NCI-H146 treated with DMSO at 0.1 percent for 48 hours (cell line): ENCODE results near the gene FZD10.
A peak's percentile ranks its signal among the peaks of the same experiment; 100 is the strongest.

Experiments
- DNase-seq: peaks from one replicate; lab custom pipeline; 2025; ENCODE audit not compliant: unreplicated experiment; lab: John Stamatoyannopoulos, UW

Gene FZD10

DNA sequence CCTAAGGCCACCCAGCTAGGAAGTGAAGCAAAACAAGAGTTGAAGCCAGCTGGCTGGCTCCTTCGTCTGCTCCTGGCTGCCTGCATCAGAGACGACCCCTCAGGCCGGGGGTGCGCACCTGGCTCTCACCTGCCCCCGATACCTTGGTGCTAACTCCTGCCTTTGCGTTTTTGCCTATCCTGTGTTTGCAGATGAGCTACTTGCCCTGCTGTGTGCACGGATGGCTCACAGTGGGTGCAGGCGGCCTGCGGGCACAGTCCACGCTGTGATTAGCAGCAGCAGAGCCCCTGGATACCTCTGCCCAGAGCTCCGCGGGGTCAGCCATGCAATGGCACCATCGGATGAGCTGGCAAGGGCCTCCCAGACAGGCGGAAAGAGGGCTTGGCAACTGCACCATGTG lies 31.2 kb upstream of the FZD10 start:
- no peak for DNase-seq

DNA sequence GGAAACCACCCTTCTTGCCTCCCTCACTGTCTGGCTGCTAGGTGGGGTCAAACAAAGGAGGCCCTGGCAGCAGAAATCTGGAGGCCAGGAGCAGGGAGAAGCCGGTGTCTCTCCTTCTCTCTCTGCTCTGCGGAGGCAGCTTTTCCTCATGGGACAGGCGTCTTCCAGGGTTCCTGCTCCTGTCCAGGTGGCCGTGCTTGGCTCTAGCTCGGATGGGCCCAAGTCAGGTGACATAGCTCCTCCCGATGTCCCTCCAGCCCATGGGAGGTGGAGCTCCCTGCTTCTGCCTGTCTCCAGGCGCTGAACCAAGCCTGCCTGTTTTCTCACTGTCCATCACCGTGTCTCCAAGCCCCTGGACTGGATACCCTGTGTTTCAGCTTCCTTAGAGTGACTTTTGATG lies 30.5 kb upstream of the FZD10 start:
- DNase-seq, result no peak

DNA sequence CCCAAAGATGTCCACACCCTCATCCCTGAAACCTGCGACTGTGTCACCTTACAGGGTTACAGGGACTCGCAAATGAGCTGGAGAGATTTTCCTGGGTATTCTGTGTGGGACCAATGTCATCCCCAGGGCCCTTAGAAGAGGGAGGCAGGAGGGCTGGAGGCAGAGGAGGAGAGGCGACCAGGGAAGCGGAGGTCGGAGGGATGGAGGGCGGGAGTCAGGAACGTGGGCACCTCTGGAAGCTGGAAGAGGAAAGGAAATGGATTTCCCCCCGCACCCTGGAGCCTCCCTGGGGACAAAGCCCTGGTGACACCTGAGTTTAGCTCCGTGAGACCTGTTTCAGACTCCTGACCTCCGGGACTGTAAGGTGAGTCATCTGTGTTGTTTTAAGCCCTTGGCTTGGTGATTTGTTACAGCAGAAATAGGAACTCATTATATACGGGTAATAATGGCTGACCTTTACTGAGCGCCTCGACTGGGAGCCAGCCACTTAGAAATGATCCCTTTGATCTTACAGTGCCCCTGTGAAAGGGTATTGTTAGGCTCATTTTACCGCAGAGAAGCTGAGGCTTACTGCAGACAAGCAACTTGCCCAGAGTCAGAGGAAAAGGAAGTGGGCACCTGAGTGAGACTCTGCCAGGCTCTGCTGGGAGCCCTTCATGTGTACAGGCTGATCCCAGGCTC lies 29.3 kb upstream of the FZD10 start:
- DNase-seq, result peak; percentile 32

DNA sequence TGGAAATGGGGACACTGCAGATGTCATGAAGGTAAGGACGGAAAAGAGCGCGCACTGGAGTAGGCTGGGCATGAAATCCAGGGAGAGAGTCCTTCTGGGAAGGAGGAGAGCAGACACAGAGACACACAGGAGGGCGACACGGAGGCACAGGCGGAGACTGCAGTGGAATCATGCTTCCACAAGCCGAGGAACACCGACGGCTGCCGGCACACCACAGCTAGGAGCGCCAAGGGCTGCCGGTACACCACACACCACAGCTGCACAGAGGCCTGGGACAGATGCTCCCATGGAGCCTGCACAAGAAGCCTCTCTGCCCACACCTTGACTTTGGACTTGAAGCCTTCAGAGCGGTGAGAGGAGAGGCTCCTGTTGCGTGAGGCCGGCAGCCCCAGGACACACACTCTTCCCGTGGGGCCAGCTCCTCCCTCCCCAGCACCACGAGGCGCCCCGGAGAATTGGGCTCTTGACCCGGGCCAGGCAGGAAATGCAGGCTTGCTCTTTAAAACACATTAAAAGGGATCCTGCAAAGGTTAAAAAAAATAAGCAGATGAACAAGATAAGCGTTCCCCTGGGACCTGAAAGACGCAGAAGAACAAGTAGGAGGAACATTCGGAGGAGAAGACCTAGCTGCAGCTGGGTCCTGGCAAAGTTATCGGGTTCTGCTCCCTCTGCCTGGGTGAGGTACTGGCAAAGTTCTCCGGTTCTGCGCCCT lies 28.3 kb upstream of the FZD10 start:
- no peak for DNase-seq

DNA sequence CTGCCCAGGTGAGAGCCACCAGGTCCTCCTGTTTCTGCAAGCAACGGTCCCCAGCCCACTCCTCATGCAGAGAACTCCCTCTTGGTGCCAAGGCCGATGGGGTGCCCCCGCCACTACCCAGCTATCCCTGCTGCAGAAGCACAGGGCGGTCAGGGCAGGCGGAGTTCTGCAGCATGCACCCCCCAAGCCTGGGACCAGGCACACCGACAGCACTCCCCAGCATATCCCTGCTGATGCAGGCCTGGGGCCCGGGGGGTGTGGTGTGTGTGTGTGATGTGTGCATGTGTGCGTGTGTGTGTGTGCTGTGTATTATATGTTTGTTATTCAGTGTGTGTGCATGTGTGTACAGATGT lies 27.7 kb upstream of the FZD10 start:
- no peak for DNase-seq

DNA sequence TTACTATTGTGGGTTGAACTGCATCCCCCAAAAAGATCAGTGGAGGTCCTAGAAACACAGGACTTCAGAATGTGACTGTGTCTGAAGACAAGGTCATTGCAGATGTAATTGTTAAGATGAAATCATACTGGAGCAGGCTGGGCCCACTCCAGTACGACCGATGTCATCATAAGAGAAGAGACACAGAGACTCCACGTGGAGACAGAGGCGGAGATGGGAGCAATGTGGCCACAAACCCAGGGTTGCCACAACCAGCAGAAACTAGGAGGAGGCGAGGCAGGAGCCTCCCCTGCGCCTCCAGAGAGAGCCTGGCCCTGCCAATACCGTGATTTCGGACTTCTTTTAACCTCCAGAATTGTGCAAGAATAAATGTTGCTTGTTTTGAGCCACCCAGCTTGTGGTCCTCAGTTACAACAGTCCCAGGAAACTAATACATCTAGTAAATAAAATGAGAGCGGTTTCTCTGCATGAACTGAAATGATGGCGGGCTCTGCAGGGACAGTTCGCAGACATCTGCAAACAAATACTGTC lies 25.7 kb upstream of the FZD10 start:
- peak; percentile 58 for DNase-seq

DNA sequence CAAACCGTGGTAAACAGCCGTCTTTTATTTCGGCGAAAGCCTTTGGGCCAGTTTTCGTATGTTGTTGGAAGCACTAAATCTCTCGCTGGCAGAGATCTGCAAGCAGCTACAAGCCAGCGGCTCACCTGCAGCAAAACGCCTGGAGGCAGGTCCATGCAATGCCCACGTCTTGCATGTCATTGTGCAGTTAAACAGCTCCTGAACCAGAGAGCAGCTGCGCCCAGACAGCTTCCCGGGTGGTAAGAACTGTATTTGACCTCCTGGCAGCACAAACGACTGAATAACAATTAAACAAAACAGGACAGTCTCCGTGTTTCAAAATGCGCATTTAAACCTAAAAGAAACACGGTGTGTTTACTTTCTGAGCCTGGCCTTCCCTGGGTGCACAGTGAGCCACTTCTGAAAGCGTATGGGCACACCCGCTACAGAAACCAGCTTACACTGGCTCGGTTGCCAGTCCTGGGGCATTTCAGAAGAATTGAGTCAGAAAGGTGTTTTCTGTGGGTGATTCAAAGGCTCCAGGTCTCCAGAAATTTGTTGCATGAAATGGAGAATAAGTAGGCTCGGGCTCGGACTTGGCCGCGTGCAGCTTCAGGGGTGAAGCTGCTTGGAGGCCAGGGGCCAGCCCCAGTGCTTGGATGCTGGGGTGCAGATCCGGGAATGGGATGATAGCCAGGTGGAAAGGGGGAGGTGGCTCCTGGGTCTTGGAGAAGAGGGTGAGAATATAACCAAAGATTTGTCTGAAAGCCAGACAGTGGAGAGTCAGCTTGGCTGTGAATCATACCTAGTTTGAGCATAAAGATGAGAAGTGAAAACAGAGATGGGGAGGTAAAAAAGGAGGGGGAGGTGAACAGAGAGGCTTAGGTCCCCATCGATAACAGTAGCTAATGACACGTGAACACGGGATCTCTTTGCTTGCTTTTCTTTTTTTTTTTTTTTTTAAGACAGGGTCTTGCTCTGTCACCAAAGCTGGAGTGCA lies 24.9 kb upstream of the FZD10 start:
- peak; percentile 94 for DNase-seq

DNA sequence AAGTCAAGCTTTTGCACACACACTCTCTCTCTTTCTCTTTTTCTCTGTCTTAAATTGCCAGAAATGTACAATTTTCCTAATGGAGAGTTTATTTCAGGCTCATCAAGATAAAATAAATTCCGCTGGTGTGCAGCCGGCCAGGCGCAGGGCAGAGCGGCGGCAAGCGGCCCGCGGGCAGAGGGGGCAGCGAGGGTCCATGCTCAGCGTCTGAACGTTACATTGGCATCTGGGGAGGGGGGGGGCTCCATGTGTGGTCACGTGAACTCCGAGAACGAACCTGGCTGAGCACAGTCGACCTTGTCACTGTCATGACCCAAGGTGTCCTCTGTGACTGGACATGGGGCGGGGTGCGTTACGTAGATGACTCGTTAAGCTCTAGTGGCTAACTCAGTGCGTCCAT lies 23.8 kb upstream of the FZD10 start:
- no peak for DNase-seq

DNA sequence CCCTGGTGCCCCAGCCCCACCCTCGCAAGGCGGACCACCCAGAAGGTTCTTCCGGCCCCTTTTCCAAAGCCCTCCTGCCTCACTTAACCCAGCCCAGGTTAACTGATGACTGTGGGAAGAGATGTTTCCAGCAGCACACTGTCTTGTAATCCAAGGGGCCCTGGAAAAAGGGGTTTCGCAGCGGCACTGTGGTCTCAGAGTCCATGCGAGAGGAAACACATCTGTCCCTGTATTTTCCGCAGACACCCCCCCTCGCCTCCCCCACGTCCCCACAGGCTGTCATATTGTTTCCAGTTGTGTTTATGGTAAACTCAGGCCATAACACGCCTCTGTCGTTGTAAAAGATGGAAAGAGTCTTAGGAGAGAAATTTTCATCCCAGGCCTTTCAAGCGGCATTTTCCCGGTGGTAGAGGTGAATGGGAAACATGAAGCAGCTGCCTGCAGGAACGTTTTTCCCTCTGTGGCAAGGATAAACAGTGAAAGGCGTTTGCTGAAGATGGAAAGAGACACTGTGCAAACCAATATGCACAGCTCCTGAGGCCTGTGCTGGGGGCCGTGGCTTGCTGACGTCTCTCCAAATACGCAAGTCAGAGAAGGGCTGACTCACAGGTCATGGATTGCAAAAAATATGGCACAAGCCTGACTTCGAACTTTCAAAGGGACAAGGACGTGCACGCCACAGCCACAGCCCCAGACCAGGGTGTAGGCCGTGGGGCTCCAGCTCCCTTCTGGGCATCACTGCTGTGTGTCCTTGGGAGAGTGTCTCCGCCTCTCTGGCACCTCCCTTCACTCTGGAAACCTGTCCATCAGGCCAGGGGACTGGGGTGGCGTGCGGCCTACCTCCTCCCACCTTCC lies 22.5 kb upstream of the FZD10 start:
- DNase-seq, result no peak

DNA sequence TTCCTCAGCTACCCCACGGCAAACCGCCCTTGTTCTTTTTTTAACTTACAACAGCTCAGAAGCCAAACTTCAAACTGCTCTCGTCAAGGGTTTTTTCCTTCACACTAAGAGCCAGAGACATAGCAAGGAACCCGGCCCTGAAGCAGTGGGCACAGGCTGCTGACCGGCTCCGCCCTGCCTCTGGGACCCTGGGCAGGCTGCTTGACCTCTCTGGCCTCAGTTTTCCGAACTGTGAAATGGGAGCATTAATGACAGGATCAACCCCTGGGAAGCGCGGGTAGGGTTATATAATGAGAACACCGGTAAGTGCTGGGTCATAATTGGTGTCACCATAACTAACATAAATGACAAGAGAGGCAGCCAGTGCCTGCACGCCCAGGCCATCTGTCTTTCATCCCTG lies 21.2 kb upstream of the FZD10 start:
- DNase-seq, result no peak

DNA sequence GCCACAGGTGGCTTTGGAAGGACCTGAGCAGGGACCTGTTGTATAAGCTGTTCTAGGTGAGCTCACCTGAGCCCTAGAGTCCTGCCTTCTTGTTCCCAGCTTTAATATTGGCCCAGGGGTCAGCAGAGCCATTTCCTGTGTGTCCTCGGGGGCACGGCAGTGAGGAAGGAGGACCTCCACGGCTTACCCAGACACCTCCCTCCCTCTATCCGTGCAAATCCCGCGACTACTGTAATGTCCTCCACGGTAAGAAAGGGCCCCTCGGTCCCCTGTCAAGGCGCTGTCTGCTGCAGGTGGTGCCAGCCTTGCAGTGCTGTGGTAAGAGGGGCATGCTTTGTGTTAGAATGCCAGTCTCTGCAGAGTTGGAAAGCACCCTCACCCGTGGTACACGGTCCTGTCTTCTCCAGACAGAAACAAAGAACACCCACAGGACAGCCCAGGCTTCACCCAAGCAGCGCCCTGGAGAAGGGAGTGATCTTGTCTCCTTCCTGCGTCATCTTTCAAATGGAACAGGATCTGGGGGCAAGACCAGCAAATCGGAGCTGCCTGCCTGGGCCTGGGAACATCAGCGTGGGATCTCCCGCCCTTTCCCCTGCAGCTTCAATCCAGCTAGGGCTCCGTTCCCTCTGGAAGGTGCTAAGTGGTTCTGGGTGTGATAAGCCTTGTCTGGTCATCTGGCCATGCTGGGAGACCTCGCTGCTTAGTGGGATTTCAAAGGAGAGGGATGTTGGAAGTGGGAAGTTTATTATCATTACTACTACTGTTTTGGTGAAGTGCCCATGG lies 20.2 kb upstream of the FZD10 start:
- no peak for DNase-seq

DNA sequence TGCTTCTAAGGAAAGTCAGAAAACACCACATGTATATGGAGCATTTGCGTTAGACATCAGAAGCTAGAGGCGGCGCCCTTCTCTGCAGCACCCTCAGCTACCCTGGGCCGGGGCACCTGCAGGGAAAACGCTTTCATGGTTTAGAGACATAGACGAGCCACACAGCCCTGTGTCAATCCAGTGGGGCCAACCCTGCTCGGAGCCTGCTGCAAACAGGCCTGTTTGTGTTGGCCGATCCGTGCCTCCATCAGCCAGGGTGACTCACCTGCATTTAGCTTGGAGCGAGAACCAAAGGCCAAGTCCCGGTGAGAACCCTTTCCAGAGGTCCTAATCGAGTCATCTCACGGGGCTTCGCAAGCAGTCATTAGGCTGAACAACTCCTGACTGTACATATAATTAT lies 19.5 kb upstream of the FZD10 start:
- DNase-seq, result no peak

DNA sequence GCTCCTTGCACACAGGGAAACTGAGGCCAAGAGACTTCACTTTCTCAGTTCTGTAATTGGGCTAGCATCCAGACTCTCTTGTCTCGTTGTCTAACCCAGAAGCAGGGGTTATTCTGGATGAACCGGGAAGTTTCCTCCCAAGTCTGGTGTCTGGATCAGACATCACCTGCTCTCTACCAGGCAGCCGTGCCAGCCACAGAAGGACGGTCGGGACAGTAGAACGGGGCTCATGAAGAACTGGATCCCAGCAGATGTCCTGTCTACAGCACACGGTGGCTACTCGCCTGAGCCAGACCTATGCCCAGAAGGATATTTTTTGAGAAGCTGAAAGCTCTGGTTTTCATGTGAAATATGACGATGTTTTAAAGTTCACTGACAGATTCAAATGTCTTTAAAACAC lies 19.1 kb upstream of the FZD10 start:
- DNase-seq, result no peak

DNA sequence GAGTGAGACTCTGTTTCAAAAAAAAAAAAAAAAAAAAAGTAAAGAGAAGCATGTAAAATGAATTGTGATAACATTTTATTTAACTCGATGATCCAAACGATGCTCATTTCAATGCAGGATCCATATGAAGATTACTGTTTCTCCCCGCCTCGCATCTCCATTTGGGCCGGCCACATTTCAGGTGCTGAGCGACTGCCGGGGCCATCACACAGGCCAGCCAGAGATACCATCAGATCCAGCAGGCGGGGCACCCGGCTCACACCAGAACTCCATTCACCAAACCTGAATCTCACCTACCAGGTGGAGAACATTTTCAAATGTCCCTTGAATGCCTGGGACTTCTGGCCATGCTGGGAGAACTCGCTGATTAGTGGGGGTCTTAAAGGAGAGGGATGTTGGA lies 18.0 kb upstream of the FZD10 start:
- DNase-seq, result no peak

DNA sequence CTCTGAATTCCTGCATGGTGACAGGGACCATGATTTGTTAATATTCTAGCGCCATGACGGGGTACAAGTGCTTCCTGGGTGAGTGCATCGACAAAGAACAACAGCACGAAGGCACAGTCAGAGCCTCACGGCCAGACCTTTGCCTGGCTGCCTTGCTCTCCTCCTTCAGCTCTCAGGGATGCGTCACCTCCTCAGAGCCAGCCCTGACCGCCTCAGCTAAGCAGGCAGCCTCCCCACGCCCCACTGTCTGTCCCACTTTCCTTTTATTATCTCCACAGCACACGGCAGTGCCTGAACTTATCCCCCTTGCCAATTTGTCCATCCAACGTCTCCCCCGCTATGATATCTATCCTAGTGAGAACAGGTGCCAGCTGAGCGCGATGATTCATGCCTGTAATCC lies 16.5 kb upstream of the FZD10 start:
- no peak for DNase-seq

DNA sequence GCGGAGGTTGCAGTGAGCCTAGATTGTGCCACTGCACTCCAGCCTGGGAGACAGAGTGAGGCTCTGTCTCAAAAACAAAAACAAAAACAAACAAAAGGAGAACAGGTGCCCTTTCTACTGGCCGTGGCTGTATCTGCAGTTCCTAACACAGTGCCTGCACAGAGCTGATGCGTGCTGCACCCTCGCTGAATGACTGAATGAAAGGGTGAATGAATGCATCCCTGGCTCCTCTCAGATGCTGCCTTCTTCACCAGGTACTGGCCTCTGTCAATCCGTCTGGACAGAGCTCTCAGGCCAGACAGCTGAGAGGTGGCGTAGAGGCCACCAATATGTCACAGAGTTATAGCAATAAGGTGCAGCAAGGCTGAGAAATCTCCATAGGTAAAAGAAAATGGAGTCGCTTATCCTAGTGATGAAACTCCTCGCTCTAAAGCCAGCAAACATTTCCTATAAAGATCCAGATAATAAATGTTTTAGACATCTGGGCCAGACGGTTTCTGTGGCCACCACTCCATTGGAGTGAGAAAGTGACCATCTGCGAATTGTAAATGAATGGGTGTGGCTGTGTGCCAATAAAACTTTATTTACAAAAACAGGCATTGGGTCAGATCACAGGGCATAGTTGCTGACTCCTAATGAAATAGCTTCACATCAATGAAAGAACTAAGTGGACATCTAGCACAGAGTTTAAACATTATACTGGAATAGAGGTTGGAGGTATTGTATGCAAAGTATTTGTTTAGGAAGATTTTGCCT lies 15.9 kb upstream of the FZD10 start:
- DNase-seq, result no peak

DNA sequence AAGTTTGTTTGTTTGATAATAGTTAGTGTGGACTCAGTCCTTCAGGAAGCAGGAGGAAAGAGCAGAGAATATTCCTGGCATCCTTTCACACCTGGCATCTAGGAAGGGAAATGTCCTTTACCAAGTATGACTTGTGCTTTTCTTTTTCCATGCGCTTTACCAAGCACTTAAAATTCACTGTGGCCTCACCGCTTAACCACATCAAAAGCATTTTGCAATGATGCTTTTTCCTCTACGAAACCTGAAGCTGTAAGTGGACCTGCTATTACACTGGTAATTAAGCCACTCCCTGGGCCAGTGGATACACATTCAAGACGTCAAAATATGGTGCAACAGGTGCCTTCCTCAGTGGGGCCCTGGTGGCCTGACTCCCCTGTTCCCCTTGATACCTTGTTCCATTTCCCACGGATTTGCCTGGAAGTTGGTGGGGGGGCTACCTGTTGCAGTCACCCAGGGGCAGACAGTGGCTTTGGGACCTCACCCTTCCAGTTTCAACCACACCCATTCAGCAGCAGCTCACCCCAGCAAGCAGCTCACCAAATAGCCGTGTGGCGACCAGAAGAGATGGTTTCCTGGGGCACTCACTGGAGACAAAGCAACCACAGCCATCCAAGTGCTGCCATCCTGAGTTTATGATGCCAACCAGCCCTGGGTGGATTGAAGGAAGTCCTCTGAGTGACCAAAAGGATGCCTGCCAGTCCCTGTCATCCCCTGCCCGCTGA lies 14.2 kb upstream of the FZD10 start:
- DNase-seq, result no peak

DNA sequence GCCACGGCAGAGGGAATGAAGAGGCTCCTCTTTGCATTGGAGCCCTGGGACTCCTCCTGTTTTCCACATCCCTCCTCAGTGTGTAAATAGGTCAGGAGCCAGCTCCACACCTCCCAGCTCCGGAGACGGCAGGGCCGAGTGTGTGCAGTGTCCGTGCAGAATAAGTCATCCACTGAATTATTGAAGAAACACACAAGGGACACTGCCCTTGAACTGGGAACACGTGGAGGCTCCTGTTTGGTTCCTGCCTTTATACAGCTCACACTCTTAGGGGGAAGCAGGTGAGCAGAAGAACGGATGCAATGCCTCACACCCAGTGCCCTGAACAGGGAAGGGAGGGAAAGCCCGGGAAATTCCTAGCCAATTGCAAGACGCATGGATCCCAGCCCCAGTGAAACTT lies 10.4 kb upstream of the FZD10 start:
- no peak for DNase-seq

DNA sequence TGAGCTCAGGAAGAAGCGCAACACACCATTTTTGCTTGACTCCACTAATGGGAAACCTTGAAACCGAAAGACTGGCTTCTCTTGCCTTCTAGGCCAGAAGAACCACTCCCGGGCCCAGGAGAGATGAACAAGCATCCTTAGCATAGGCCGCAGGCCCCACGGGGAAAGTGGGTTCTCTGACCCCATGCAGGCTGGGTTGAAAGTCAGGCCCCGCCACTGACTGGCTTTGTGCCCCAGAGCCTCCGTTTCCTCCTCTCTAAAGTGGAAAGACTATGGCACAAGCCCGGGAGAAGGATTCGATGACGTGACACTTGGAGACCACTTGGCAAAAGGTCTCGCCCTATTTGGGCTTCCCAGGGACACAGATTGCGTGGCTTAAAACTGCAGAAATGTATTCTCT lies 9.9 kb upstream of the FZD10 start:
- DNase-seq, result no peak
